CD4-positive, alpha-beta T cell treated with Interleukin-21 for 1 hour (primary cell): ENCODE data around the gene PHRF1.

ENCODE experiments used
- DNase-seq: peaks from one replicate; pipeline ENCODE4 v3.0.0-alpha.2; 2020

PHRF1 gene

GRCh38 chr11:660681-661444 lies 84.6 kb downstream of the PHRF1 start:
- no peak for DNase-seq
